Hematopoietic multipotent progenitor cell treated with erythropoietin and hydrocortisone succinate and interleukin-3 and kit ligand, for 15 days (in vitro differentiated cells): ENCODE results near the gene CAVIN3.
"Not testable (repeated sequence)": the region's sequence is repeated elsewhere in the genome, so short reads cannot be mapped to it uniquely, and the experiment has no call there.

Experiments used
- DNase-seq: peaks from one replicate; pipeline ENCODE4 v3.0.0-alpha.2; 2015; ENCODE audit warnings: low spot score

CAVIN3 gene

DNA sequence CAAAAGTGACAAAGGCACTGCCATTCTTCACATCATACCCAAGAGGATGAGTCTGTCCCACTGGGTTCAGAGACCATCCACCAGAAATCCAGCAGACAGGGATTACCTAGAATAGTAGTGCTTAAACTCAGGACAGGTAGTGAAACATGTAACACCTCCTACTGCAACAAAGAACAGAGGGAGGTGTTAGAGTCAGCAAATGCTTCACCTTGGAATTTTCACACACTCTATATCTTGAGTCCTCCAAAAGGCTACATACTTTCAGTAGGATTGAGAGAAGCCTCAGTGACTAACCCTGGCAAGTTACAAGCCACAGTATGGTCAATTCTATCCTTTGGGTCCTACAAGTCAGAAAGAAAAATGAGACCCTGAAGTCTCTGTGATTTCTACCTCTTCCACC, 6.0 kb upstream of the CAVIN3 start:
- no peak for DNase-seq

- DNase-seq: no peak
Measured at GRCh38 chr11:6323291-6323905, 3.1 kb upstream of the CAVIN3 start.

- no peak for DNase-seq
Measured at GRCh38 chr11:6321961-6322362, 1.7 kb upstream of the CAVIN3 start.

GRCh38 chr11:6321356-6321755, 1.1 kb upstream of the CAVIN3 start:
- DNase-seq: no peak

GRCh38 chr11:6319704-6320410, 444 bp downstream of the CAVIN3 start:
- DNase-seq: no peak

- no peak for DNase-seq
Measured at GRCh38 chr11:6319001-6319703, 1.1 kb downstream of the CAVIN3 start.

DNA sequence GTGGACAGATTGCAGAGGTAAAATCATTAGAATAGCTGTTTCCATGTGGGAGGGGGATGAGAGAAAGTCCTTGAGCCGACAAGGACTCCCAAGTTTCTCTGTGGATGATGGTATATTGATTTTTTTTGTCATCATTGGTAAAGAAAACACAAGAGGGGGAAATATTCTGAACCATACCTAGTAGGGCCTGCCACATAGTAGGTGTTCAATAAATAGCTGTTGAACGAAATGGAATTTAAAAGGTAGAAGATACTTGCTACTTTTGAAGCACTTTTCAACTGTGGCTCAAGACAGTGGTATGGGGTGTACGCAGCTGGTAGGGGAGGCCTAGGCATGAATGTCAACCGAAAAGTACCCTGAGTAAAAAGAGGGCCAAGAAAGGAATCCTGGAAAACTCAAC, 2.1 kb downstream of the CAVIN3 start:
- no peak for DNase-seq

GRCh38 chr11:6315811-6316425, 4.4 kb downstream of the CAVIN3 start:
- peak; percentile 46 for DNase-seq

DNA sequence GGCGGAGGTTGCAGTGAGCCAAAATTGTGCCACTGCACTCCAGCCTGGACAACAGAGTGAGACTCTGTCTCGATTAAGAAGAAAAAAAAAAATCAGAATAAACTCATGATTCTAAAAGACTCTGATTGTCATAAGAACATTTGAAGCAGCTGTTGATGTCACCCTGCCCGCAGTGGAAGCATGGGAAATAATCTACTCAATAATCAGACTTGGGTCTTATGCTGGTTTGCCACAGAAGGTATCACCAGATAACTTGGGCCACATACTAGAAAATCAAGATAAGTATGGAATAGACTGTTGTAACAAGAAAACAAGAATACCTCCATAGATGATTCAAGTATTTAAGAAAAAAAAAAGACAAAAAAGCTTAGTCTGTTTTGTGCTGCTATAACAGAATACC, 8.2 kb downstream of the CAVIN3 start:
- no peak for DNase-seq

DNA sequence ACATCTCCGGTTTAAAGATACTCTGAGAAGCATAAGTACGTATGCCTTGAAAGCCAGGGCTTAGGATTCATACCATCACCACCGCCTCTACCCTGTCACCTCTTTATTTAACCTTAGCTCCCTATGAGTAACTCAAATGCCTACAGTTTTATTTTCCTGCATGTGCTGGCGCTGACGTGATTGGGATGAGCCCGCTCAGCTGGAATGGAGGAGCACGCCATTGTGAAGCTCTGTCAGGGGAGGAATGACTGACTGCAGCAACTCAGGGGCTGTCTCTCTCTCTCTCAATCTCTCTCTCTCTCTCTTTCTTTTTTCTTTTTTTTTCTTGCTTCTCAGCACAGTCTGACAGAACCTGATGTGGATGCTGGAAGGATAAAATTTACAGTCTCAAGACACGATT, 12.4 kb downstream of the CAVIN3 start:
- no peak for DNase-seq

DNA sequence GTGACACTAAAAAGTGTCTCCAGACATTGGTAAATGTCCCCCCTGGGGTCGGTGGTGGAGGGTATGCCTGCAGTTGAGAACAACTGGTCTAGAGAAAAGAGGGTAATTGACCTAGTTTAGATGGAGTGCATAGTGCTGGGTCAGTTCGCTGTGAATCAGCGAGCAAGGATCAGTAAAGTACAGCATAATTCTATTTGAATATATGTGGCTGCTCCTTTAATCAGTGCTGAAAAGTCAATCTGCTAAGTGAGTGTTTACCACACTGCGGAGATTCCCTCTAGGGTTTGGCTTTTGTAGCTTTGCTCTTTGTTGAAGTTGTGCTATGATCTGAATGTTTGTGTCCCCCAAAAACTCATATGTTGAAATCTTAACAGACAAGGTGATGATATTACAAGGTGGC, 15.0 kb downstream of the CAVIN3 start:
- DNase-seq: no peak

DNA sequence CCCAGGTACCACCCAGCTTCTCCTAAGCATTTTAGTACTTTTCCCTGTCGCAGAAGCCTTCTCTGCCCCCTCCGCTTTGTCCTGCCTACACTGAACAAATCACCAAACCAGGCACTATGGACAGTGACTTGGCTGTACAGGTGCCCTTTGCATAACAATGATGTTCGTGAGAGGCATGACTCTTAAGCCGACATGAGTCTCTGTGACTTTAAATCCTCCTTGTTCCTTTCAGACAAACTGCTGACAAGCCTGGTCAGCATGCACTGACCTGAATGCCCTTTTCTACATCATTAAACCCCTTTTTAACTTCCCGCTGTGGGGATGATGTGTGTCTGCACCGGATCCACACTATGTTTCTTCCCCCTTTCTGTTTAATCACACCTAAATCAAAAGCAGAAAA, 16.6 kb downstream of the CAVIN3 start:
- no peak for DNase-seq

DNA sequence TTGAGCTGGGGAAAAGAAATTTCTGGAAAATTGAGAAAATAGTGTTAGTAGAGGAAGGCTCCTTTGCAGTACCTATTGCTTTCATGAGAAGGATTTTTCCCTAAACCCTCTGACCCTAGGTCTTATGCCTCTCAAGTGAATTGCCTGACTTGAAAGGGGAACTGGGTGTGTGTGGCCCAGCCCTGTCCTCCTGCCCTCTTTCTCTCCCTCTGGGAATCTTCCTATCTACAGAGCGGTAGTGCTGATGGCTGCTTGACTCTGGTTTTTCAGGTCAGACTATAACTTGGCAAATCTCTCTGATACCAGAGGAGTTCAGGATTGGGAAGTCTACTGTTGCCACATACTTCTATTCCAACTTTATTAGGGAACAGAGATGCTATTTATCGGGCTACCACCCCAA, 19.2 kb downstream of the CAVIN3 start:
- DNase-seq: no peak

DNA sequence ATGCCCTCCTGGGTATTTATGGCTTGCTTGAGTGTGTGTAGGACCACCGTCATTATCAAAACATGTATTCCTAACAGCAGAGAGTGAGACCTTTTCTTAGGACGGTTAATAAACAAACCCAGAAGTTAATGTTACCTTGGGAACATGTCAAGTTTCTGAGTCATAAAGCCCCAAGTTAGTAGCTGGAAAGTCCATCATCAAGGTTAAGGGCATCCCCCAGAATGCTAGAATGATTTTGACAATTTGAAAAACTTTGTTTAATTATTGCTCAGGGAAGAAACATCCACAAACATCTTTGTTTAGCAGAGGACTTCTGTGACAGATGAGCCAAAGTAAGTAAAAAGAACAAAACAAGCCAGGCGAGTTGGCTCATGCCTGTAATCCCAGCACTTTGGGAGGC, 20.0 kb downstream of the CAVIN3 start:
- no peak for DNase-seq

DNA sequence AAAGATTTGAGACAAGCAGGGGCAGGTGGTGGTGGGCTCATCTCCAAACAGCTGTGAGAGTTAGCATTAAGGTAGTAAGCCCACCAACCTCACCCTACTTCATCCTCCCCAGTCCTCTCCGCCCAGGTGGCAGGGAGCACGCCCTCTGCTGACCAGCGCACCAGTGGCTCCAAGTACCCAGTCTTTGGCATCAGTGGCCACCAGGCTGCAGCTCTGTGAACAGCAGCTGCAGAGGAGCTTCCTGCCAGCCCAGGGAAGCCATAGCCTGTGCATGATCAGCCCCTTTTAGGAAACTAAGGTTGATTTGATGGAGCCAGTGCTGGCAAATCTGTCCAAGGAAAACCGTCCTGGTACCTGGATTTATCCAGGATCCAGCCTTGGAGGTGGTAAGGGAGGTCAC, 21.7 kb downstream of the CAVIN3 start:
- peak; percentile 8 for DNase-seq

DNA sequence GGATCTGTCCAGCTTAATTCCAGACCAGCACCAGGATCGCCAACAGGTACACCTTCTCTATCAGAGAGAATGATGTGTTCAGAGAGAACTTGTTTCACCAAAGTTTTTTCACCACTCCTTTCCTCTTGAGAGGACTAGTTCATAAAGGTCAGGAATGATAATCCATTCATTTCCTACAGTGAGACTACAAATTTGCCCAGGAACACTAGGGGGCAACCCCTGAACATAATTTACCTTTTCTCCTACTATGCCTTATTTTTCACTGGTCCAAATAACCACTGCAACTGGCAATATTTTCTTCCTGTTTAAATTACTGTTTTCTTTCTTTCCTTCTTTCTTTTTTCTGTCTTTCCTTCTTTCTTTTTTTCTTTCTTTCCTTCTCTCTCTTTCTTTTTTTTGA, 22.5 kb downstream of the CAVIN3 start:
- no peak for DNase-seq

DNA sequence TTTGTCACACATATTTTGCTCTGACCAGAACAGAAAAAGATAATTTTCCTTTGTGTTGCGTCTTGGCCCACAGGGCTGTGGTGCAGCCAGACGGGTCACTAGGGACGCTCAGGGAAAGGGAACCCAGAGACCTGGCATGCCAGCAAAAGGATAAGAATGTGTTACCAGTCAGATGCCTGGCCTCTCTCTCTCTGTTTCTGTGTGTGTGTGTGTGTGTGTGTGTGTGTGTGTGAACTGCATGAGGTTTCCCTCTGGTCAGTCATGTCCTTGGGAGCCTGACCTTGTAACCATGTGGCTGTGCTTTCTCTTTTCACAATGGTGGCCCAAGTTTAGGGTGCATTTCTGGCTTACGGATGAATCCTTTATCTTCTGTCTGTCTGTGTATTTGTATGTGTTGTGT, 35.3 kb downstream of the CAVIN3 start:
- no peak for DNase-seq

DNA sequence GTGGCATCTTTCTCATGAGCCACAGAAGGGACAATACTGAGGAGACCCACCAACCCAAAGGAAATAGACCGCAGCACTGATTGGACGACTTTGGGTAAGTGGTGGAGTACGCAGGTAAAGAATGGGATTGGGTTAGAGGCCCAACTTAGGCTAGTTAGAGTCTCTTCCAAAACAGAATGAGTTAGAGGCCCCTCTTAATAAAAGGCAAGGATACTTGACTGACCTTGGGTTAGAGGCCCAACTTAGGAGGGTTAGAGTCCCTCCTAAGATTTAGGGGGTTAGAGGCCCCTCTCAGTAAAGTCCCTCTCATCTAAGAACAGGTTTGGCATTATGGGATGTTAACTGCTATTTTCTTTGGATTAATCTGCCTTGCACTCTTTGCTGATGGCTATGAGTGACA, 36.1 kb downstream of the CAVIN3 start:
- DNase-seq: no peak

GRCh38 chr11:6283453-6284023, 36.8 kb downstream of the CAVIN3 start:
- no peak for DNase-seq

DNA sequence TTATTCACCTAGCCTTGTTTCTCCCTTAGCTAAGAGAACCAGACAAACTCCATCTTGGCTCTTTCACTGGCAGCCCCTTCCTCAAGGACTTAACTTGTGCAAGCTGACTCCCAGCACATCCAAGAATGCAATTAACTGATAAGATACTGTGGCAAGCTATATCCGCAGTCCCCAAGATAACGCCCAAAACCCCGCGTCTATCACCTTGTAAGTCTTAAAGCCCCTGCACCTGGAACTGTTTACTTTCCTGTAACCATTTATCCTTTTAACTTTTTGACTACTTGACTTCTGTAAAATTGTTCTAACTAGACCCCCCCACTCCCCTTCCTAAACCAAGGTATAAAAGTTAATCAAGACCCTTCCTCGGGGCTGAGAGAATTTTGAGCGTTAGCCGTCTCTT, 39.5 kb downstream of the CAVIN3 start:
- not testable (repeated sequence) for DNase-seq

- DNase-seq: no peak
Measured at GRCh38 chr11:6273188-6273587, 47.1 kb downstream of the CAVIN3 start.

DNA sequence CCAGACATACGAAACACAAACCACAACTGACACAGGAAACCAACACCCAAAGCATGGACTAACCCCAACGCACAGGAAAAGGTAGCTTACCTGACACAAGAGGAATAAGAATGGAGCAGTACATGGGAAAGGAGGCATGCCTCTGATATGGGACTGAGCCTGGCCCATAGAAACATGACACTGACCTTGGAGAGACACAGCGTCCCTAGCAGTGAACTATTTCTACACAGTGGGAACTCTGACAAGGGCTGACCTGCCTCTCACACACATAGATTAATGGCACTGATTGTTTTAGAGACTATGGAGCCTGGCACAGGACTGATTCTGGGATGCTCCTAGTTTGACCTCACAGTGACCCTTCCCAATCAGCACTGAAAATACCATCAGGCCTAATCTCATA, 48.7 kb downstream of the CAVIN3 start:
- no peak for DNase-seq
